Measurements from ENCODE around the gene BBLN.
"Not testable (repeated sequence)": the region's sequence is repeated elsewhere in the genome, so short reads cannot be mapped to it uniquely, and the experiment has no call there.

BBLN gene, protein sequence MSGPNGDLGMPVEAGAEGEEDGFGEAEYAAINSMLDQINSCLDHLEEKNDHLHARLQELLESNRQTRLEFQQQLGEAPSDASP

DNA sequence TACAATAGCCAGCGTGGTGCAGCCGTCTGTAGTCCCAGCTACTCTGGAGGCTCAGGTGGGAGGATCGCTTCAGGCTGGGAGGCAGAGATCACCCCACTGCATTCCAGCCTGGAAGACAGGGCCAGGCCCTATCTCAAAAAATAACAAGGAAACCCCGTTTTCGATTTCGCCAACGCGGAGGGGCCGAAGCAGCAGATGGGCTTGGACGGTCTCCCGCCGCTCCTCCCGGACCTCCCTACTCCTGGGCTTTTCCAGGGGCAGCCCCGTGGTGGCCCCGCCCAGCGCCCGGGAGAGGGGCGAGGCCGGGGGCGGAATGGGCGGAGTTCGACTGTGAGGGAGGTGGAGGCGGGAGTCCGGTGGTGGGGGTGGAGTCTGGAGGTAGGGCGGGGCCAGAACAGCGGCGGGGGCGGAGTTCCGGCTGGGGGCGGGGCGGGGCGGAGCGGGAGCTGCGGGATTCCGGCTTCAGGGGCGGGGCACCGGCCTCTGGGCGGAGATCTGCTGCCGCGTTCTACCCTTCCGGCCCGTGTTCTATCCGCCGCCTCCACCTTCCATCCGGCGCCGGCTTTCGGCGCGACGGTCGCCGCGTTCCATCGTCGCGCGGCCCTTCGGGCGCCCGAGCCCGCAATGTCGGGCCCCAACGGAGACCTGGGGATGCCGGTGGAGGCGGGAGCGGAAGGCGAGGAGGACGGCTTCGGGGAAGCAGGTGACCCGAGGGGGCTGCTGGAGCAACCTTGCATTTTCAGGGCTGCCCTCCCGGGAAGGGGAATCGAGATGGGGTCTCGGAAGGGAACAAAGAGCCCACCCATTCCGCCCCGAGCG lies at the start of gene BBLN:
Gene BBLN, plus strand, starts transcription at position 482 of the 819 bp plus-strand sequence. Its CDS starts 143 bp downstream, at position 625.
- DNase-seq (ENCODE audit: low spot score) = peak; percentile 96

DNA sequence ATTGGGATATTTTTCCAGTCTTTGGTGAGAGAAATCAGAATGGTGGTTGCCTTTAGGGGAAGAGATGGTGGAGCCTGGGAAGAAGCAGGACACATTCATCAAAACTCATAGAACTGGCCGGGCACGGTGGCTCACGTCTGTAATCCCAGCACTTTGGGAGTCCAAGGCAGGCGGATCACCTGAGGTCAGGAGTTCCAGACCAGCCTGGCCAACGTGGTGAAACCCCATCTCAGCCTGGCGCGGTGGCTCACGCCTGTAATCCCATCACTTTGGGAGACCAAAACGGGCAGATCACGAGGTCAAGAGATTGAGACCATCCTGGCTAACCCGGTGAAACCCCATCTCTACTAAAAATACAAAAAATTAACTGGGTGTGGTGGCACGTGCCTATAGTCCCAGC lies 48.3 kb upstream of the BBLN start:
- DNase-seq (ENCODE audit: low spot score) = not testable (repeated sequence)

DNA sequence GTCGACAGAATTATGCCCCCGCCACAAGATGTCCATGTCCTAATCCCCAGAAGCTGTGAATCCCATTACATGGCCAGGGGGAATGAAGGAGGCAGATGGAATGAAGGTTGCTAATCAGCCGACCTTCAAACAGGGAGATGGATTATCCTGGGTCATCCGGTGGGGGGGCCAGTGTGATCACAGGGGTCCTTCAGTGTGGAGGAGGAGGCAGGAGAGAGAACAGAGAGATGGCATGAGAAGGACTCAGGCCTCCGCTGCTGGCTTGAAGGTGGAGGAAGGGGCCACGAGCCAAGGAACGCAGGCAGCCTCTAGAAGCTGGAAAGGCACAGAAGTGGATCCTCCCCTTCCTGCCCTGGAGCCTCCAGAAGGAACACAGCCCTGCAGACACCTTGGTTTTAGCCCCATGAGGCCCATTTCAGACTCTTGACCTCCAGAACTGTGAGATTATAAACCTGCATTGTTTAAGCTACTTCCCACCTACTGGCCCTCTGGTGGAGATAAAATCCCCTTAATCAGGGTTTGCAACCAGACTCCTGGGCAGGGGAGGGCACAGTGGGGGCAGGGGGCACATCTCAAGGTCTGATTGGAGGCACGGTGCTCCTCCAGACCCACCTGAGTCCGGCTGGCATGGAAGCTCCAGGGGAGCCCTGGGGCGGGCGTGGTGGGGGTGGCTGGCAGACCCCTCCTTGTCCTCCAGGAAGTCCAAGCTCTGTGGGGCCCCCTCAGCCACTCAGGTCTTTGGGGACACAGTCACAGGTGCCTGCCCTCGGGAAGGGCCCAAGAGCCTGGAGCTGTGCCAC lies 46.3 kb upstream of the BBLN start:
- no peak for DNase-seq (ENCODE audit: low spot score)

- DNase-seq (ENCODE audit: low spot score) = no peak
These were observed 45.5 kb upstream of the BBLN start for GRCh38 chr9:128114326-128115186.

- DNase-seq (ENCODE audit: low spot score) = no peak
These were observed 44.6 kb upstream of the BBLN start for GRCh38 chr9:128115187-128116103.

DNA sequence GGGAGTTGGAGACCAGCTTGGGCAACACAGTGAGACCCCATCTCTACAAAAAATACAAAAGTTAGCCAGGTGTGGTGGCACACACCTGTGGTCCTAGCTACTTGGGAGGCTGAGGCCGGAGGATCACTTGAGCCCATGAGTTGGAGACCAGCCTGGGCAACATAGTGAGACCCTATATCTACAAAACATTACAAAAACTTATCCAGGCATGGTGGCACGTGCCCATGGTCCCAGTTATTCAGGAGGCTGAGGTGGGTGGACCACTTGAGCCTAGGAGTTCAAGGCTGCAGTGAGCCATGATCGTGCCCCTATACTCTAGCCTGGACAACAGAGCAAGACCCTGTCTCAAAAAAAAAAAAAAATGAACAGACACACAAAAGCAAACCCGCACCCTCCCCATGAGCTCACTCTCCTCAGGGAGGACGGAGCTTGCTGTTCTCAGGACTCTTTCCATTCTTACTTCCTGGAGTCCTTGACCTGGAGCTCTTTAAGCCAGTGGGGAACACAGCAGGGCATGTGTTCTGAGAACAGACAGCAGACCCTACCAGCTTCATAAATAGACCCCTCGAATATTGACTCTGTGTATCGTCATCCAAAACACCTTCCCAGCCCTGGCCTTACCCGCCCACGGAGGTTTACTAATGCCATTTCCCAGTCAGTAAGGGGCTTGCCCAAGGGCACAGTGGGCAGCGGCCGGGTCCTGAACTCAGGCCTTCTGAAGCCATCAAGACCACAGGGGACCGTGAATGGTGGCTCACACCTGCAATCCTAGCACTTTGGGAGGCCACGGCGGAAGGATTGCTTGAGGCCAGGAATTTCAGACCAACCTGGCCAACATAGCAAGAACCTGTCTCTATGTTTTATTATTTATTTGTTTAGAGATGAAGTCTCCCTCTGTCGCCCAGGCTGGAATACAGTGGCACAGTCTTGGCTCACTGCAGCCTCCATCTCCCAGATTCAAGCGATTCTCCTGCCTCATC lies 43.7 kb upstream of the BBLN start:
- no peak for DNase-seq (ENCODE audit: low spot score)

DNA sequence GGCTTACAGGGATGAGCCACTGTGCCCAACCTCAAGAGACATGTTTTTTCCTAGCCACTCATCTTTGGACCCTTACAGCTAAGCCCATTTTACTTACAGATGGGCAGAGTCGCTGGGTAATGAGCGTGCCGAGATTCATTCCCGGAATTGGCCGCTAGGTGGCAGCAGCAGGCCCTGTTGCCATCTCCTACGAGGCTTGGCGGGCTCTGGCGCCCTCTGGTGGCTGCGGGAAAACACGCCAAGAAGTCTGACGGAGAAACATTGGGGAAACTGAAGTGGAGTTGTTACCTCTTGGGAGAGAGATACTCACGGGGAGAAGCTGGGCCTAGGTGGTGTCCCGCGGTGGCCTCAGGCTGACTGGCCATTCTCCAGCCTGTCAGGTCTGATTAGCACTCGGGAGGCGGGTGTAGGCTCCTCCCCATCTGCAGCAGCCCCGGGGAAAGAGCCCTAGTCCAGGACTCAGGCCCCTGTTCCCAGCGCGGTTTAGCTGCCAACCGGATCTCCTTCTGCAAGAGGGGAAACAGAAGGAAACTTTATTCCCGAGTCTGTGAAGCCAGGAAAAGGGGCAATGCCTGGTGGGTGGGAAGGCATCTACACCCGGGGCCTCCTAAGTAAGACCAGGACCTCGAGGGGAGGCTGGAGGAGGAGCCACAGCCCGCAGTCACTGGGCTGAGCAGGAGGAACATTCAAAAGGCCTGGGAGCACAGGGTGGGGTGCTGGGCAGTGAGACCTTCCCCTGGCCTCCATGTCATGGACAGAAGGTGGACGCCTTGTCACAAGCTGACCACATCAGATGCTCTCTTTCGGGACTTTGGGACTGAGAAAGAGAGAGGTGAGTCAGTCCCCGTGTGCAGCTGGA lies 42.2 kb upstream of the BBLN start:
- DNase-seq (ENCODE audit: low spot score) = peak; percentile 97

GRCh38 chr9:128118472-128118857 lies 41.6 kb upstream of the BBLN start:
- DNase-seq (ENCODE audit: low spot score) = no peak

- no peak for DNase-seq (ENCODE audit: low spot score)
These were observed 40.9 kb upstream of the BBLN start for GRCh38 chr9:128118971-128119665.

DNA sequence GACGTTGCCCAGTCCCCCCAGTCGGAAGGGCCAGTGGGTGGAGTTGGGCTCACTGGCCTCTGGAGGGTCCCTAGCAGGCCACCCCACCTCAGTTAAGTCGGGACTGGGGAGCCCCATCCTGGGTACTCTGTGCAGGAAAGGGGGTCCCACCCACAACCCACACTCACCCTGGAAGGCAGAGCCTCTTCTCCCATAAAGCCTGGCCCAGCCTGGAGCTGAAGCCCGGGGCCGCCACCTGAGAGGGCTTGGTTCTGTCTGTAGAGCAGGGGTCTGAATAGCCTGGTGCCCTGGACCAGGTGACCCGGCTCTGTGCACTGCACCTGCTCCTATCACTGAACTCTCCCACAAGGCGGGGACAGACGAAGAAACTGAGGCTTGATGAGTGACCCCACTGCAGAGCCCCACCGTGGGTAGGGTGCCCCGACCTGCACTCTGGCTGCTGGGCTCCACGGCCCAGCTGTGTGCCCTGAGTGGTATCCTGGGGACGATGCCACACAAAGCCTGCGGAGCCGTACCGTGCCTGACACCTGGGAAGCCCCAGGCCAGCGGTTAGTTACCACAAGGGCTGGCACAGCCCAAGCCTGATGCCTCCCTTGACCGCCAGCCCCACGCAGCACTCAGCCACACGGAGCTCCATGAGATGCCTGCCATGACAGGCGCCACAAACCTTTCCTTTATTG lies 39.9 kb upstream of the BBLN start:
- no peak for DNase-seq (ENCODE audit: low spot score)

DNA sequence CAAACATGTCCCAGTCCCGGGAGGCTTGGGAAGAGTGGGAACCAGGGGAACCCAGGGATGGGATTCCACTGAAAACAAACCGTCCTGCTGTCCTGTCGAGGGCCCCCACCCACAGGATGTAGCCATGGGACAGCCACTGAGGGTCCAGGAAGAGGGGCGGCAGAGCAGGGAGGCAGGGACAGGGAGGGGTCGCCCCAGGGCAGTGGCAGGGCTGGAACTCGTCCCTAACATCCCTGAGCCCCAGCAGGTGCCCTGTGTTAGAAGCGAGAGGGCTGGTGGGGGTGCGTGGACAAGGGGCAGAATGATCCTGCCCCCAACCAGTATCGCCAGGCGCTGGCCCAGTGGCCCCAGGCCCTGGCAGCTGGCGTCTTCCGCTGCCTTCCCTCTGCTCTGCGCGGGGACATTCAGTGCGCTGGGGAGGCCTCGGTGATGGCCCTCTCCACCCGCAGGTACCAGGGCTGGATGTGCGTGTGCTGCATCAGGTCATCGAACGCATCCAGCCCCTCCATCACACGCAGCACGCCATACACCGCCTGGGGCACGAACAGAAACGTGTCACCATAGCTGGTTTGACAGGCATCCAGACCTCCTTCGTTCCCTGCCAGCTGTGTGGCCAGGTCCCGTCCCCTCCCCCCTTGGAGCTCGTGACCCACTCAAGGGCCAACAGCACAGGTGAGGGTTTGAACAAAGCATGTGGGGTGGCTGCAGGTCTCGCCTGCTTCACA lies 39.2 kb upstream of the BBLN start:
- DNase-seq (ENCODE audit: low spot score) = no peak

- DNase-seq (ENCODE audit: low spot score) = no peak
These were observed 38.6 kb upstream of the BBLN start for GRCh38 chr9:128121466-128121810.

DNA sequence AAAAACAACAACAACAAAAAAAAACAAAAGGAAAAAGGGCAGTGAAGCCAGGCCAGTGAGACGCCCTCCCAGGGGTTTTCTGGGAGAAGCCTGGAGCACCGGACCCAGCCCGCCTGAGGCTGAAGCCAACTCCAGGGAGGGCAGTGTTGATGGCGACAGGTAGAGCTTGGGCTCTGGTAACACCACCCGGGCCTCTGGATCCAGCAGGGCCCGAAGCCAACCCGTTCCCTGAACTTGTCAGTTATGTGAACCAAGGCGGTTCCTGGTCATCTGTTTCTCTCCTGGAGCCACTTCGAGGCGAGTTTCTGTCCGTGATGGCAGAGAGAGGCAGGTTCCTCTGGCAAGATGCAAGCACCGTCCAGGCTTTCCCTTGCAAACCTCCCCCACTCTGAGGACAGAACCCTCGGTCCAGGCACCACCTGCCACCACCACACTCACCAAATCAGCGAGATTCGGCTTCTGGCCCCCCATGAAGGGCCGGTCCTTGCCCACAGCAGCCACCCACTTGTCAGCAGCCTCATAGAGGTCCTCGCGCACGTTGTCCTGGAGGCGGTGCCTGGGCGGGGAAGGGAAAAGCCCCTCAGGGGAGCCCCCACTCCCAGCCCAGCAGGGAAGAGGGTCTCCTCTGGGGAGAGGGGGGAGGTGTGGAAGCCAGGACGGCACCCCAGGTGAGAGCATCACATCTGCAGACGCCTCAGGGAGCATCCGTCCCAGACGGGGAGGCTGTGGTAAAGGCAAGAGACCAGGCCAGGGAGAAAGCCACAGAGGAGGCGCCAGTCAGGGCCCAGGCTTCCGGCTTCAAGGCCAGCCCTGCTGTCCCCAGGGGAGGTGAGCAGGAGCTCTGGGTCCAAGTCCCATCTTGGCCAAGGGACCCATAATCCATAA lies 37.9 kb upstream of the BBLN start:
- DNase-seq (ENCODE audit: low spot score) = no peak

- DNase-seq (ENCODE audit: low spot score) = no peak
These were observed 37.3 kb upstream of the BBLN start for GRCh38 chr9:128122809-128123175.

- no peak for DNase-seq (ENCODE audit: low spot score)
These were observed 36.5 kb upstream of the BBLN start for GRCh38 chr9:128123451-128124080.

DNA sequence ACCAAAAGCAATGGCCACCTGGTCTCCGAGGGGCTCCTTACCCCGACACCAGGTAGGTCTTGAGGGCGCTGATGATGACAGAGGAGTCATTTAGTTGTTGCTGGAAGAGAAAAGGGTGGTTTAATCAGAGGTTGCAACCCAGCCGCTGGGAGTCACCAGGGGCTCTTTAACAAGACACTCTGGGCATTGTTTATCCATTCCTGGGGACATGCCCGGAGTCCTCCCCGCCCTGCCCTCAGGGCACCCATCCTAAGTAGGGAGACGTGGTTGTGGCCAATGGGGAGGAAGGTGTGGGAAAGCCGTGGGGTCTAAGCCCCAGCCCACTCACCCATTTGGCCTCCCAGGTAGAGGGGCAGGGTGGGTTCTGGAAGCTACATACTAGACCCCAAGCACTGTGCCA lies 35.6 kb upstream of the BBLN start:
- no peak for DNase-seq (ENCODE audit: low spot score)

All from activated CD4-positive, alpha-beta T cell treated with anti-CD3 and anti-CD28 coated beads, Interleukin-2, Interleukin-4, amounts not matched to agents 100 ng/mL and 50 ng/mL, durations not matched to agents 16 hours and 8 hours (primary cell).